DMS153 (cell line): ENCODE measurements around the gene GNPTG.

Source experiments
- DNase-seq: peaks from one replicate; lab custom pipeline; 2025; lab: John Stamatoyannopoulos, UW

The GNPTG gene

GRCh38 chr16:1333854-1334700, 17.7 kb upstream of the GNPTG start:
- no peak for DNase-seq

GRCh38 chr16:1334739-1335138, 17.0 kb upstream of the GNPTG start:
- DNase-seq = no peak

- DNase-seq = no peak
Observed at GRCh38 chr16:1335211-1335971, 16.3 kb upstream of the GNPTG start.

GRCh38 chr16:1335996-1336395, 15.7 kb upstream of the GNPTG start:
- no peak for DNase-seq

- no peak for DNase-seq
Observed at GRCh38 chr16:1336619-1337018, 15.1 kb upstream of the GNPTG start.

- no peak for DNase-seq
Observed at GRCh38 chr16:1337486-1337885, 14.2 kb upstream of the GNPTG start.

- DNase-seq = no peak
Observed at GRCh38 chr16:1338119-1338730, 13.5 kb upstream of the GNPTG start.

- no peak for DNase-seq
Observed at GRCh38 chr16:1338855-1339675, 12.7 kb upstream of the GNPTG start.

GRCh38 chr16:1340730-1341494, 10.8 kb upstream of the GNPTG start:
- no peak for DNase-seq

- no peak for DNase-seq
Observed at GRCh38 chr16:1341495-1342420, 10.0 kb upstream of the GNPTG start.

- peak; percentile 96 for DNase-seq
Observed at GRCh38 chr16:1342526-1343427, 9.0 kb upstream of the GNPTG start.

GRCh38 chr16:1343428-1344242, 8.1 kb upstream of the GNPTG start:
- no peak for DNase-seq

GRCh38 chr16:1344499-1344898, 7.2 kb upstream of the GNPTG start:
- no peak for DNase-seq

GRCh38 chr16:1345087-1345486, 6.6 kb upstream of the GNPTG start:
- no peak for DNase-seq

- no peak for DNase-seq
Observed at GRCh38 chr16:1345651-1346421, 5.9 kb upstream of the GNPTG start.

GRCh38 chr16:1346422-1347285, 5.1 kb upstream of the GNPTG start:
- no peak for DNase-seq
